ENCODE results near the gene GP1BB. TPM values are rescaled to one million over a fixed set of nuclear protein-coding genes. Genes with fewer than 3 reads are reported as not detected.

The GP1BB gene
- total RNA-seq, 1 donor, result 2.1 TPM

DNA sequence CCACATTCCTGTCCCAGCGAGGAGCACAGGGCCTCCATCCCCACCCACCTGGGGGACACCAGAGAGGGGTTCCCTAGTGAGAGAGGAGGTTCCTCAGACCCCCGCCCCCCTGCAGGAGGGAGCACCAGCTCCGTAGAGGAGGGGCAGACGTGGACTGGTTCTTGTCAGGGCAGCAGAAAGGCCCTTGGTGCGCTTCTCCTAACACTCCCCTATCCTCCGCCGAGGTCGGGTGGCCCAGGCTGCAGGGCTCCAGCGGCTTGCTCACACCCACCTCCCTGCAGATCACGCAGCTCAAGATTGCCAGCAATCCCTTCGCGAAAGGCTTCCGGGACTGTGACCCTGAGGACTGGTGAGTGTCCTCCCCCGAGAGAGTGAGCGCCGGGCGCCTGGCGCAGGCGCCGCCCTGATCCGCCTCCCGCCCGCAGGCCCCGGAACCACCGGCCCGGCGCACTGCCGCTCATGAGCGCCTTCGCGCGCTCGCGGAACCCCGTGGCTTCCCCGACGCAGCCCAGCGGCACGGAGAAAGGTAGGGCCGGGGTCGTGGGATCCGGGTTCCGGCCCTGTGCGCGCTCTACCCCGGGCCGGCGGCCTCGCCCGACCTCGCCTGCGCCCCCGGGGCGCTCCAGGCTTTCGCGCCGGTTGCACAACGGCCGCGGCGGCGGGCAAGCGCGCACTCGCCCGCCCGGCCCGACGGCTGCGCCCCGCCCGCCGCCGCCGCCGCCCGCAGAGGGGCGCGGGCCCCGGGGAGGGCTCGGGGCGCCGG is 42.3 kb downstream of the GP1BB start:
- no peak overlapping the region for H3K4me3 ChIP-seq (ENCODE audit: low read depth, low read length)
- no peak for DNase-seq (ENCODE audit: low read depth)
- TF ChIP-seq, protein P1, sequence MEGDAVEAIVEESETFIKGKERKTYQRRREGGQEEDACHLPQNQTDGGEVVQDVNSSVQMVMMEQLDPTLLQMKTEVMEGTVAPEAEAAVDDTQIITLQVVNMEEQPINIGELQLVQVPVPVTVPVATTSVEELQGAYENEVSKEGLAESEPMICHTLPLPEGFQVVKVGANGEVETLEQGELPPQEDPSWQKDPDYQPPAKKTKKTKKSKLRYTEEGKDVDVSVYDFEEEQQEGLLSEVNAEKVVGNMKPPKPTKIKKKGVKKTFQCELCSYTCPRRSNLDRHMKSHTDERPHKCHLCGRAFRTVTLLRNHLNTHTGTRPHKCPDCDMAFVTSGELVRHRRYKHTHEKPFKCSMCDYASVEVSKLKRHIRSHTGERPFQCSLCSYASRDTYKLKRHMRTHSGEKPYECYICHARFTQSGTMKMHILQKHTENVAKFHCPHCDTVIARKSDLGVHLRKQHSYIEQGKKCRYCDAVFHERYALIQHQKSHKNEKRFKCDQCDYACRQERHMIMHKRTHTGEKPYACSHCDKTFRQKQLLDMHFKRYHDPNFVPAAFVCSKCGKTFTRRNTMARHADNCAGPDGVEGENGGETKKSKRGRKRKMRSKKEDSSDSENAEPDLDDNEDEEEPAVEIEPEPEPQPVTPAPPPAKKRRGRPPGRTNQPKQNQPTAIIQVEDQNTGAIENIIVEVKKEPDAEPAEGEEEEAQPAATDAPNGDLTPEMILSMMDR (IDR thresholded peaks at IDR 0.05; ENCODE audit: insufficient read depth, low read length), result no peak

DNA sequence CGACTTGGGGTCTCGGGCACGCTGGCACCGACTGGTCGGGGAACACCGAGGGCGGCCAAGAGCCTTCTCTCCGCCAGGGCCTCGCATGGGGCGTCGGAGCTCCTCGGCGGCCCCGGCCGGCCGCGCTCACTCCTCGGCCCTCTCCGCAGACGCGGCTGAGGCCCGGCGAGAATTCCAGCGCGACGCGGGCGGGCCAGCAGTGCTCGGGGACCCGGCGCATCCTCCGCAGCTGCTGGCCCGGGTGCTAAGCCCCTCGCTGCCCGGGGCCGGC is 42.8 kb downstream of the GP1BB start:
- TF ChIP-seq, protein P1 (IDR thresholded peaks at IDR 0.05; ENCODE audit: insufficient read depth, low read length), result no peak
- H3K4me3 ChIP-seq (ENCODE audit: low read depth, low read length), result no peak overlapping the region
- no peak for DNase-seq (ENCODE audit: low read depth)

DNA sequence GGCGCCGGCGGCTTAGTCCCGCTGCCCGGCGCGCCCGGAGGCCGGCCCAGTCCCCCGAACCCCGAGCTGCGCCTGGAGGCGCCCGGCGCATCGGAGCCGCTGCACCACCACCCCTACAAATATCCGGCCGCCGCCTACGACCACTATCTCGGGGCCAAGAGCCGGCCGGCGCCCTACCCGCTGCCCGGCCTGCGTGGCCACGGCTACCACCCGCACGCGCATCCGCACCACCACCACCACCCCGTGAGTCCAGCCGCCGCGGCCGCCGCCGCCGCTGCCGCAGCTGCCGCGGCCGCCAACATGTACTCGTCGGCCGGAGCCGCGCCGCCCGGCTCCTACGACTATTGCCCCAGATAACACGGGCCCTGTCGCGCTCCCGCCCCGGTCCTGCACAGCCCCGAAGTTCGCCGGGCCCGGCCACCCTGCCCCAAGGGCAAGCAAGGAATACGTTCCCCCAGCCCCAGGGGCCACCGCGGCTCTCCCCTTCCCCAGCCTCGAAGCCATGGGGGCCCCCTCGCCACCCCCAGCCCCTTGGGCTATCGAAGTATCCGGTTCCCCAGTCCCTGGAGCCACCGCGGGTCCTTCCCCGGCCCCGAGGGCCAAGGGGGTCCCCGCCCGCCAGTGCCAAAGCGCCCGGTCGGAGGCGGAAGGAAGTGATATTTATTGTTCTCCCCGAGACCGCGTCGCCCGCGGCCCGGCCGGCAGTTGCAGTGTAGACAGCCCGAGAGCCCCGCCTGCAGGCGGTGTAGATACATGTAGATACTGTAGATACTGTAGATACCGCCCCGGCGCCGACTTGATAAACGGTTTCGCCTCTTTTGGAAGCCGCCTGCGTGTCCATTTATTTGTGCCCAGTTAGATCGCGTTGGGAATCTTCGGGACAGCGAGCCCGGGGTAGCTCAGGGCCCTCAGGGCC is 43.4 kb downstream of the GP1BB start:
- H3K4me3 ChIP-seq (ENCODE audit: low read depth, low read length), result no peak overlapping the region
- DNase-seq (ENCODE audit: low read depth), result no peak
- TF ChIP-seq, protein P1 (IDR thresholded peaks at IDR 0.05; ENCODE audit: insufficient read depth, low read length), result no peak

DNA sequence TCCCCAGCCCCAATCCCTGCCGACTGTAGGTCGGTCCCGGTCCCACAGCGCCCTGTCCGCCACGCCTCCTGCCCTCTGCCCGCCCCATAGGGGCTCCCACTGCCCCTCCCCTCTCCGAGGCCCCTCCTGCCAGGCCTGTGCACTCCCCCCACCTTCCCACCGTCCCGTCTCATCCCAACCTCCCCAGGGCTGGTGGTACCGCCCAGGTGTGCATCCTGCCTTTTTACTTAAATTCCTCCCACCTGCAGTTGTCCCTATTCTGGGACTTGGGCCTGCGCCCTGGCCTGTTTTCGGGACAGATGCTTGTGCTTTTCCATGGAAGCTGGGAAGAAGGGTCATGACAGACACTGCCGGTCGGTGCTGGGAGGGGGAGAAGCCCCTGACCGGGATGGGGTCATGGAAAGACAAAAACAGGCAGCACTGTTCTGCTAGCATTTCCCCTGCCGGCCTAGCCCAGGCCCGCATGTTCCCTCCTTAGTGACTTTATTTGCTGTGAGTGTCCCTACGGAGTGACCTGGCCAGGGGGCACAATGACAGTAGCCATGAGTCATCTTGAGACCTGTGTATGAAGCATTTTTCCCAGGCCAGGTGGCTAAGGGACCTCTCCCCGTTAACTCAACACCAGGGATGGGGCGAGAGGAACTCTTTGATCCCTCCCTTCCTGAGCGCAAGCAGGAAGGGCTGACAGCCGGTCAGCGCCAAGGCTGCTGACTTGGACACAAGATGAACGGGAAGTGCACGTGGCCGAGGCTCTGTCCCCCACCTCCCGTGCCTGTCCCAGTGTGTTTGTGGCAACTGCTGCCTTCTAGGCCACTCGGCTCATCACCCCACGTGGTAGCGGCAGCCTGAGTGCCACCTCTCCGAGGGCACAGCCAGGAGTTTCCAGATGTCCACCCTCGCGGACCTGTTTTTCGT is 44.3 kb downstream of the GP1BB start:
- TF ChIP-seq, protein P1 (IDR thresholded peaks at IDR 0.05; ENCODE audit: insufficient read depth, low read length), result no peak
- no peak for DNase-seq (ENCODE audit: low read depth)
- no peak overlapping the region for H3K4me3 ChIP-seq (ENCODE audit: low read depth, low read length)

DNA sequence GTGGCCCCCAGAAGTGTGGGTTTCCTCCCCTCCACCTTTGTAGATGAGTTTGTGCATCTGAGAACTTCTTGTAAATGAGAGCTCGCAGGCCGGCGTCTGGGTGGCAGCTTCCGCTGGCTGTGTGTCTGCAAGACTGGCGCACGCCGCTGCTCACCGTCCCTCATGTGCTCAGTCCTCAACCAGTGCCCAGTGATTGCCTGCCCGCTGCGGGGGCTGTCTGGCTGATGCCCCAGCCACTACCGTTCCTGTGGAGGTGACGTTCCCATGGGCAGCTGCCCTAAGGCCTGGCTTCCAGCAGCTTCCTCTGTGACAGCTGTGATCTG is 46.0 kb downstream of the GP1BB start:
- TF ChIP-seq, protein P1 (IDR thresholded peaks at IDR 0.05; ENCODE audit: insufficient read depth, low read length), result no peak
- no peak overlapping the region for H3K4me3 ChIP-seq (ENCODE audit: low read depth, low read length)
- DNase-seq (ENCODE audit: low read depth), result no peak

DNA sequence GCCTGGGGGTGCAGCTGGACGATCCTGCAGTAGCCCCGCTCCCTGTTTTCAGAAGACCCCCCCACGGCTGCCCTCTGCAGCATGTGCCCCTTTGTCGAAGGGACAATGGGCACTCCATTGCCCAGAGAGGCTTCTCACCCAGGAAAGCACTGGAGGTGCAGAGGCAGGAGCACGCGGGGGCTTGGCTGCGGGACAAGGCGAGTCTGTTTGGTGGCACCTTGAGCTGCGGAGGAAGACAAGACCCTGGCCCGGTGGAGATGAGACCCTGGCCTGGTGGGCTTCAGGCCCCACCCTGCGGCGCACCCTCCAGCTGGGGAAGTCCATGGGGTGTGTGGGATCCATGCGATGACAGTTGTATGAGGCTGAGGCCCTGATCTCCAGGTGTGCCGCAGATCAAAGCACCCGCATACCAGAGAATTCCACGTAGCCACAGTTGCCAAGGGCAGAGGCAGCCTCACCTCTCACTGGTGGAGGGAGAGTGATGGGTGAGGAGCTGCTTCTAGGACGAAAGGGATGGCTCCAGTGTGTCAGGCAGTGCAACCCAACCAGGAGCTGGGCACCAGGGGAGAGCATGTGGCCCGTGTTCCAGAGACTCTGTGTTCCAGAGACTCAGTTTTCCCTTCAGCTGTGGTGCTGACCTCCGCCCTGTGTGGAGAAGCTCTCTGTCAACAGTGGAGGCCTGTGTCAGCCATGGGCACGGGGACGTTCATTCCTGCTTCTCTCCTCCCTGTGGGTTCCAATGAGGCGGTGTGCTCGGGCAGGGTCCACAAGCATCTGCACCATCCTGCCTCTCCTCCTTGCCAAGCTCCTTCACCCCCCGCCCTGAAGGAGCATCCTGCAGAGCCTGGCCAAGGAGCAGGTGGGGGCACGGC is 47.2 kb downstream of the GP1BB start:
- no peak for DNase-seq (ENCODE audit: low read depth)
- TF ChIP-seq, protein P1 (IDR thresholded peaks at IDR 0.05; ENCODE audit: insufficient read depth, low read length), result no peak
- H3K4me3 ChIP-seq (ENCODE audit: low read depth, low read length), result no peak overlapping the region

Measured in fibroblast of the aortic adventitia (primary cell).